Thyroid gland (tissue), 4 donors: ENCODE data around the gene NELFA. TPM values are rescaled to one million over a fixed set of nuclear protein-coding genes. Genes with fewer than 3 reads are reported as not detected.

ENCODE experiments used
- DNase-seq, 2 donors: peaks; one replicate each; pipeline ENCODE4 v3.0.0-alpha.2; 2019
- H3K27ac ChIP-seq, 3 donors: fragments of 200-600 bp; sonication (generic); 1 replicate in 2 of 3; 2 replicates in 1 of 3; pipeline ENCODE4 v1.5.1; 2016 to 2019; ENCODE audit warnings: mild to moderate bottlenecking in 1 of 3, moderate library complexity in 1 of 3
- H3K27me3 ChIP-seq: fragments of 200-600 bp; sonication (generic); one replicate; pipeline ENCODE4 v1.5.1; 2019
- H3K36me3 ChIP-seq, 2 donors: fragments of 200-600 bp; sonication (generic); one replicate each; pipeline ENCODE4 v1.5.1; 2016 to 2019
- H3K4me1 ChIP-seq, 2 donors: fragments of 200-600 bp; sonication (generic); one replicate each; pipeline ENCODE4 v1.5.1; 2017 to 2019
- H3K4me3 ChIP-seq, 3 donors: fragments of 200-600 bp; sonication (generic); replicated peaks in 1 of 3; 1 replicate in 2 of 3; 2 replicates in 1 of 3; pipeline ENCODE4 v1.5.1; 2016; ENCODE audit warnings: mild to moderate bottlenecking in 1 of 3
- H3K9me3 ChIP-seq: fragments of 200-600 bp; sonication (generic); one replicate; pipeline ENCODE4 v1.5.1; 2017
- CTCF ChIP-seq, 6 experiments: fragments of 200-600 bp in 3 of 6; fragments of 450-650 bp in 3 of 6; sonication (generic) in 3 of 6; IDR thresholded peaks; one replicate each; pipeline ENCODE4 v1.5.1; 2016 to 2019; ENCODE audit warnings: antibody characterized with exemption in 6 of 6, mild to moderate bottlenecking in 2 of 6, inconsistent platforms in 1 of 6, moderate library complexity in 1 of 6
- POLR2A ChIP-seq, 2 donors: fragments of 450-650 bp; IDR thresholded peaks; one replicate each; pipeline ENCODE4 v1.6.1; 2017; ENCODE audit warnings: antibody characterized with exemption in 2 of 2, mild to moderate bottlenecking in 2 of 2, moderate library complexity in 1 of 2
- WGBS, 2 donors: methylation state at CpG; one replicate each; pipeline ENCODE4 v1.1.5; 2017; 5-methylcytosine and 5-hydroxymethylcytosine counted together
- intact Hi-C: fragments of 100-400 bp; cut with DNase I; formaldehyde crosslinking; loops from one replicate; pipeline ENCODE4 v1.15.1; 2023
- total RNA-seq, 4 donors: library from RNA; depleted of rRNA; stranded (reverse); fragments of >200 nt; gene quantifications; one replicate each; pipeline ENCODE4 v1.2.3, GENCODE V29; 2016

NELFA gene
- total RNA-seq, 4 donors from 2014 or later: 23.2 to 39.3 (median 28.7) TPM

GRCh38 chr4:1983053-1983845, 25.5 kb downstream of the NELFA start:
- no peaks in the 10 kb centered on the region for H3K4me1 ChIP-seq
- H3K27me3 ChIP-seq: no peaks in the 10 kb centered on the region
- WGBS, 2 donors: 94 to 95% methylated on average over 12 to 19 of the region's 34 CpGs
- H3K36me3 ChIP-seq: peaks cover 75 to 89% of the 10 kb centered on the region in 2 donors
- no peak for DNase-seq
- H3K4me3 ChIP-seq: no peak overlapping the region
- H3K27ac ChIP-seq: no peak overlapping the region
- intact Hi-C loops: no loop called here
- no peaks in the 10 kb centered on the region for H3K9me3 ChIP-seq
- TF ChIP-seq POLR2A (IDR thresholded peaks at IDR 0.05) (no peak), CTCF (IDR thresholded peaks at IDR 0.05) (no peak)

- no peak overlapping the region for H3K4me3 ChIP-seq
- no peak for TF ChIP-seq CTCF (IDR thresholded peaks at IDR 0.05)
- no peak for TF ChIP-seq POLR2A (IDR thresholded peaks at IDR 0.05)
- no peaks in the 10 kb centered on the region for H3K27me3 ChIP-seq
- H3K36me3 ChIP-seq: peaks cover 67 to 82% of the 10 kb centered on the region in 2 donors
- no peak for DNase-seq
- no peaks in the 10 kb centered on the region for H3K9me3 ChIP-seq
- WGBS, 2 donors: 87 to 91% methylated on average over 12 to 16 of the region's 16 CpGs
- no peaks in the 10 kb centered on the region for H3K4me1 ChIP-seq
- intact Hi-C loops: no loop called here
- no peak overlapping the region for H3K27ac ChIP-seq
Measured at GRCh38 chr4:1982124-1983052, 26.4 kb downstream of the NELFA start.

GRCh38 chr4:1981251-1982058, 27.3 kb downstream of the NELFA start:
- Histone ChIP-seq H3K27me3 (no peaks in the 10 kb centered on the region), H3K4me3 (no peak overlapping the region), H3K4me1 (no peaks in the 10 kb centered on the region), H3K27ac (no peak overlapping the region), H3K9me3 (no peaks in the 10 kb centered on the region), H3K36me3 (peaks cover 66 to 80% of the 10 kb centered on the region in 2 donors)
- DNase-seq: no peak
- no peak for TF ChIP-seq POLR2A (IDR thresholded peaks at IDR 0.05)
- WGBS, 2 donors: 88% methylated on average over 22 of the region's 22 CpGs
- intact Hi-C loops: no loop called here

- DNase-seq: no peak
- Histone ChIP-seq H3K27me3 (no peaks in the 10 kb centered on the region), H3K27ac (no peak overlapping the region), H3K36me3 (peaks cover 58 to 72% of the 10 kb centered on the region in 2 donors), H3K4me3 (no peak overlapping the region), H3K4me1 (no peaks in the 10 kb centered on the region), H3K9me3 (no peaks in the 10 kb centered on the region)
- WGBS, 2 donors: 94 to 95% methylated on average over 16 of the region's 16 CpGs
- TF ChIP-seq POLR2A (IDR thresholded peaks at IDR 0.05): no peak
- no peak for TF ChIP-seq CTCF (IDR thresholded peaks at IDR 0.05)
- intact Hi-C loops: no loop called here
Measured at GRCh38 chr4:1980561-1981041, 28.2 kb downstream of the NELFA start.
